ENCODE data around the gene HSD17B13. TPM values are rescaled to one million over a fixed set of nuclear protein-coding genes. Genes with fewer than 3 reads are reported as not detected.

The HSD17B13 gene
- total and polyA plus RNA-seq, 2 of the 13 experiments (the other 11 are each of a cell fraction or from before 2014, with no cell fraction given) = 0.04 to 0.15 TPM

GRCh38 chr4:87317527-87317926 is 5.2 kb downstream of the HSD17B13 start (continued):
- no peak for TF ChIP-seq ZBTB40 (IDR thresholded peaks at IDR 0.05)
- no peak for TF ChIP-seq ZBTB40 (CRISPR knock-in tag; IDR thresholded peaks at IDR 0.05)
- no peak for TF ChIP-seq SP2 (CRISPR knock-in tag; IDR thresholded peaks at IDR 0.05)
- TF ChIP-seq ZFP37 (CRISPR knock-in tag; IDR thresholded peaks at IDR 0.05; ENCODE audit: borderline replicate concordance) = no peak
- TF ChIP-seq ZNF101 (CRISPR knock-in tag; IDR thresholded peaks at IDR 0.05; ENCODE audit: borderline replicate concordance, low read depth) = no peak
- TF ChIP-seq SAFB2 (CRISPR knock-in tag; IDR thresholded peaks at IDR 0.05; ENCODE audit: borderline replicate concordance, low read depth) = no peak
- peak; percentile 81 for TF ChIP-seq TRIM24 (CRISPR knock-in tag; IDR thresholded peaks at IDR 0.05)
- TF ChIP-seq ZNF687 (CRISPR knock-in tag; IDR thresholded peaks at IDR 0.05) = no peak
- TF ChIP-seq MEF2D (CRISPR knock-in tag; IDR thresholded peaks at IDR 0.05) = no peak
- no peak for TF ChIP-seq TAF1 (CRISPR knock-in tag; IDR thresholded peaks at IDR 0.05)
- TF ChIP-seq BCL3 (CRISPR knock-in tag; IDR thresholded peaks at IDR 0.05) = no peak
- no peak for TF ChIP-seq FOXK2 (IDR thresholded peaks at IDR 0.05)
- no peak for TF ChIP-seq FOXA1 (IDR thresholded peaks at IDR 0.05)
- no peak for TF ChIP-seq FOXA1 (CRISPR knock-in tag; IDR thresholded peaks at IDR 0.05)
- no peak for TF ChIP-seq PCBP2 (optimal IDR thresholded peaks at IDR 0.05; ENCODE audit: low read depth, low read length, poor library complexity, severe bottlenecking)
- no peak for TF ChIP-seq ZNF337 (CRISPR knock-in tag; IDR thresholded peaks at IDR 0.05; ENCODE audit: borderline replicate concordance, low read depth)
- no peak for TF ChIP-seq ZBTB21 (CRISPR knock-in tag; IDR thresholded peaks at IDR 0.05)
- TF ChIP-seq ZMYM2 (CRISPR knock-in tag; IDR thresholded peaks at IDR 0.05) = peak; percentile 82
